HG02840 (cell line): ENCODE data around the gene HES5.

Experiments used
- ATAC-seq: cut with Tn5 transposase; IDR thresholded peaks from one replicate; pipeline ENCODE4 v1.9.1; 2021; ENCODE audit warnings: mild to moderate bottlenecking, moderate library complexity, moderate number of reproducible peaks; ENCODE audit not compliant: unreplicated experiment, low FRiP score

The HES5 gene

DNA sequence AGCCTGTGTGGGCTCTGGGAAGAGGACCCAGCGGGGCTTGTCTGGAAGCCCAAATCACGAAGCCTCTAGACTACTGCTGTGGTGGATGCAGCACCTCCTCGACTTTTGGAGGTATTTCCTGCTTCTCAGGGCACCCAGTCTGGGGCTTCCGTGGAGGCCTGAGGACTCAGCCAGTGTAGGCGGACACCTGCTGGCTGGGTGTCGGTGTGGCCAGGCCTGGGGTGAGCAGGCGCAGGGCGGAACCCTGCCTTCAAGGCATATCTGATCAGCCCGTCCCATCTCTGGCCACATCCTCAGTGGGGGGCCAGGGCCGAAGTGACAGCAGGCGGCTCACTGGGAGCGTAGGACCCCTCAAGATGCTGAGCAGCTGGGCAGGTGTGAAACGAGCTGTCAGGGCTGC, 47.0 kb downstream of the HES5 start:
- ATAC-seq = no peak

DNA sequence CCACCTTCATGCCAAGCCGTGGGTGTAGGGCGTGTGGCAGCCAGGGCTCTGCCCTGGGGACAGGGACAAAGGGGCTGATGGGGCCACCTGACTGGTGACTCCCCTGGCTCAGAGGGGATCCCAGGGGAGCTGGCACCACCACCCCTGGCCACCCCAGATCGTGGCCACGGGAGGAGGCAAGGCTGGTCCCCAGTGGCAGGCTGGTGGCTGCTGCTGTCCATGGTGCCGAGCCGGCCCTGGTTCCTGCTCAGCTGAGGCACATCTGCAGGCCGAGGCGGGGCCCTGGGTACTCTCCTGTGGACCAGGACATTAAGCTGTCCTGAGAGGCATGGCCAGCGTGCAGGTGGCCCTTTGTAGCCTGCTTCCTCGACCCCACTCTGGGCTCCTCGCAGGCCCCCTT, 47.5 kb downstream of the HES5 start:
- ATAC-seq = no peak

DNA sequence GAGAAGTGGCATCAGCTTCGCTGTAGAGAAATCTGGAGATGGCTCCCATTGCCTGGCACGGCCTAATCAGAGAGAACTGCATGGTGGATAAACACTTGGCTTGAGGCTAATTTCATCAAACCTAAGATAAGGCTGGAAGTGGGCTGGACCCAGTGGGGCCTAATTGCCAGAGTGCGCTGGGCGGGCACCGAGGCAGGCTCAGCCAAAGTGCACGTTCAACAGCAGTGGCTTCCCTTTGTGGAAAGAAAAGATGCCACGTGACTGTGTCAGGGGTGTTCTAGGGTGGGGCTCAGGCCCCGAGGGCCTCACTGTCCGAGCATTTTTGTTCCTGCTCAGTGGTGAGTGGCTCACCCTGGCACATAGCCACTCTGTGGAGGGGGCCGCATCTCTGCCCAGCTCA, 48.2 kb downstream of the HES5 start:
- no peak for ATAC-seq

- ATAC-seq = no peak
Observed at GRCh38 chr1:2480986-2481364, 49.1 kb downstream of the HES5 start.

DNA sequence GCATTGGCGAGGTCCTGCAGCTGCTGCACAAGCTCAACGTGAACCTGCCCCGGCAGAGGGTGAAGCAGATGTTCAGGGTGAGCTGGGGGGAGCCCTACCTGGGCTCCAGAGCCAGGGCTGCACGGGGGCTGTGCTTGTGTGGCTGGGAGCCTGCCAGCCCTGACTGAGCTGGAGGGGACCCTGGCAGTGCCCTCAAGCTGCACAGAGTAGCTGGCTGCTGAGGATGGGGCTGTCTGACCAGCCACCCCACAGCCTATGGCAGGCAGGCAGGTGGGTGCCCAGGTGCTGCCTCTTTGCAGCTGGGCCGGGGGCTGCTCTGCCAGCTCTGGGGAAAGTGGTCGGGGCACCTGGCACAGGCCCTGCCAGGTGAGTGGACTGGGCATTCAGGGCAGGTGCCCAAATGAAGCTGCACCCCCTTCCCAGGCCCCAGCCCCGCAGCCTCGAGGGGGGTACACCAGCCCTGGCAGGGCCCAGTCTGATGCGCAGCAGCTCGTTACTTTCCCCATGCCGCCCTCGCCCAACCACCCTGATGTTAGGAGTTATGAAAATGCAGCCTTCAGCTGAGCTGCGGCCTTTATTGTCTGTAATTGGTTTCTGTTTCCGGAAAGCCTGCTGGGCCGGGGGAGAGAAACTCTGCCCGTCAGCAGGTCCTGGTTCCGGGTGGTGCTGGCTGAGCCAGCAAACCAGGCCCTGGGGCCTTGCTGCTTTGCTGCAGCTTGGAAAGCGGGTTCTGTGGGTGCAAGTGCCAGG, 49.7 kb downstream of the HES5 start:
- no peak for ATAC-seq

GRCh38 chr1:2479618-2480017, 50.4 kb downstream of the HES5 start:
- no peak for ATAC-seq

- ATAC-seq = no peak
Observed at GRCh38 chr1:2479186-2479585, 50.9 kb downstream of the HES5 start.
